DOHH2 (cell line): ENCODE measurements around the gene ELOVL7.

Experiments used
- H3F3A ChIP-seq: fragments of 200-600 bp; sonication (generic), shearing (Covaris generic); 2 replicates; pipeline ENCODE4 v1.6.0; 2016; ENCODE audit warnings: antibody characterized with exemption, mild to moderate bottlenecking; ENCODE audit not compliant: control insufficient read depth, insufficient read depth
- H3K27ac ChIP-seq: fragments of 200-600 bp; sonication (generic); 2 replicates; pipeline ENCODE4 v1.5.1; 2014; ENCODE audit warnings: low read depth, mild to moderate bottlenecking, low read length, moderate library complexity
- H3K27me3 ChIP-seq: fragments of 200-600 bp; sonication (generic); 2 replicates; pipeline ENCODE4 v1.6.1; 2014; ENCODE audit warnings: mild to moderate bottlenecking, low read length, mixed read lengths; ENCODE audit not compliant: control insufficient read depth
- H3K36me3 ChIP-seq: fragments of 200-600 bp; sonication (generic); 2 replicates; pipeline ENCODE4 v1.6.1; 2014; ENCODE audit warnings: mild to moderate bottlenecking, low read length, moderate library complexity, mixed read lengths; ENCODE audit not compliant: control insufficient read depth
- H3K4me1 ChIP-seq: fragments of 200-600 bp; sonication (generic); 2 replicates; pipeline ENCODE4 v1.6.1; 2014; ENCODE audit warnings: mild to moderate bottlenecking, low read length, mixed read lengths; ENCODE audit not compliant: control insufficient read depth
- H3K4me2 ChIP-seq: fragments of 200-600 bp; sonication (generic); 2 replicates; pipeline ENCODE4 v1.6.0; 2014; ENCODE audit warnings: mild to moderate bottlenecking, low read length, moderate library complexity
- H3K4me3 ChIP-seq: fragments of 200-600 bp; sonication (generic); 2 replicates; pipeline ENCODE4 v1.5.1; 2014; ENCODE audit warnings: mild to moderate bottlenecking, low read length, mixed read lengths
- H3K79me2 ChIP-seq: fragments of 200-600 bp; sonication (generic); 2 replicates; pipeline ENCODE4 v1.6.1; 2014; ENCODE audit warnings: mild to moderate bottlenecking, low read length, mixed read lengths; ENCODE audit not compliant: control insufficient read depth
- H3K9me2 ChIP-seq: fragments of 200-600 bp; sonication (generic); replicated peaks from 2 replicates; pipeline ENCODE4 v1.6.1; 2014; ENCODE audit warnings: mild to moderate bottlenecking, low read length, mixed read lengths; ENCODE audit not compliant: control insufficient read depth
- H3K9me3 ChIP-seq: fragments of 200-600 bp; sonication (generic); 2 replicates; pipeline ENCODE4 v1.6.1; 2014; ENCODE audit warnings: antibody characterized with exemption, low read length, mixed read lengths; ENCODE audit not compliant: control insufficient read depth, insufficient read depth
- H4K20me1 ChIP-seq: fragments of 200-600 bp; sonication (generic); 2 replicates; pipeline ENCODE4 v1.6.0; 2014; ENCODE audit warnings: low read depth, mild to moderate bottlenecking, antibody characterized with exemption, low read length, moderate library complexity; ENCODE audit not compliant: control insufficient read depth, insufficient read depth
- EZH2phosphoT487 ChIP-seq: fragments of 200-600 bp; sonication (generic); IDR thresholded peaks from 2 replicates; pipeline ENCODE4 v1.6.1; 2017; ENCODE audit warnings: borderline replicate concordance, mild to moderate bottlenecking, antibody characterized with exemption, low read length, moderate library complexity, mixed read lengths
- TF ChIP-seq, protein P1 (sequence below): fragments of 200-600 bp; sonication (generic); IDR thresholded peaks from one replicate; pipeline ENCODE4 v1.5.1; 2014; ENCODE audit warnings: antibody characterized with exemption, mild to moderate bottlenecking, low read depth, low read length; ENCODE audit not compliant: poor library complexity, severe bottlenecking

Gene ELOVL7

DNA sequence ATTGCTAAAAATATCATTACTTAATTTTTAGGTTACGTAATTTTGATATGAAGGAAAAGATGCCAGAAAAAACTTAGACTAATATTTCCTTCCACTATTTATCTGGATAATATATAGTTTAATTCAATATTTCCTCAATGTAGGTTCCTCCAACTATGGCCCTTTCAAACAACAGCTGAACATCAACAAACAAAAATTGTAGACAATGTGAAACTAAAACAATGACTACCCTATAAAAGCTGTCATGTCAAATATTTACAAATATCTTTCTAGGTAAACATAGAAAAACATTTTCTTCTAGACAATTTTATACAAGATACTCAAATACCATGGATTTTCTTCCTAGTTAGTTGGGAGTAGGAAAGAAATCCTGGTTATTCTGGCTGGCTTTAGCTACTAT is 16.9 kb downstream of the ELOVL7 start:
- no peaks in the 10 kb centered on the region for H4K20me1 ChIP-seq
- no peaks in the 10 kb centered on the region for H3K9me2 ChIP-seq
- peaks cover 3% of the 10 kb centered on the region; the same call in 1 of the 2 replicates for H3K27me3 ChIP-seq
- no peak overlapping the region for H3K4me2 ChIP-seq
- no peak overlapping the region for H3K4me3 ChIP-seq
- no peaks in the 10 kb centered on the region for H3F3A ChIP-seq
- no peak overlapping the region for H3K27ac ChIP-seq
- no peaks in the 10 kb centered on the region for H3K36me3 ChIP-seq
- no peaks in the 10 kb centered on the region for H3K79me2 ChIP-seq
- H3K4me1 ChIP-seq = no peaks in the 10 kb centered on the region
- no peaks in the 10 kb centered on the region for H3K9me3 ChIP-seq
- TF ChIP-seq EZH2phosphoT487 = no peak
- TF ChIP-seq, protein P1, sequence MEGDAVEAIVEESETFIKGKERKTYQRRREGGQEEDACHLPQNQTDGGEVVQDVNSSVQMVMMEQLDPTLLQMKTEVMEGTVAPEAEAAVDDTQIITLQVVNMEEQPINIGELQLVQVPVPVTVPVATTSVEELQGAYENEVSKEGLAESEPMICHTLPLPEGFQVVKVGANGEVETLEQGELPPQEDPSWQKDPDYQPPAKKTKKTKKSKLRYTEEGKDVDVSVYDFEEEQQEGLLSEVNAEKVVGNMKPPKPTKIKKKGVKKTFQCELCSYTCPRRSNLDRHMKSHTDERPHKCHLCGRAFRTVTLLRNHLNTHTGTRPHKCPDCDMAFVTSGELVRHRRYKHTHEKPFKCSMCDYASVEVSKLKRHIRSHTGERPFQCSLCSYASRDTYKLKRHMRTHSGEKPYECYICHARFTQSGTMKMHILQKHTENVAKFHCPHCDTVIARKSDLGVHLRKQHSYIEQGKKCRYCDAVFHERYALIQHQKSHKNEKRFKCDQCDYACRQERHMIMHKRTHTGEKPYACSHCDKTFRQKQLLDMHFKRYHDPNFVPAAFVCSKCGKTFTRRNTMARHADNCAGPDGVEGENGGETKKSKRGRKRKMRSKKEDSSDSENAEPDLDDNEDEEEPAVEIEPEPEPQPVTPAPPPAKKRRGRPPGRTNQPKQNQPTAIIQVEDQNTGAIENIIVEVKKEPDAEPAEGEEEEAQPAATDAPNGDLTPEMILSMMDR = no peak

DNA sequence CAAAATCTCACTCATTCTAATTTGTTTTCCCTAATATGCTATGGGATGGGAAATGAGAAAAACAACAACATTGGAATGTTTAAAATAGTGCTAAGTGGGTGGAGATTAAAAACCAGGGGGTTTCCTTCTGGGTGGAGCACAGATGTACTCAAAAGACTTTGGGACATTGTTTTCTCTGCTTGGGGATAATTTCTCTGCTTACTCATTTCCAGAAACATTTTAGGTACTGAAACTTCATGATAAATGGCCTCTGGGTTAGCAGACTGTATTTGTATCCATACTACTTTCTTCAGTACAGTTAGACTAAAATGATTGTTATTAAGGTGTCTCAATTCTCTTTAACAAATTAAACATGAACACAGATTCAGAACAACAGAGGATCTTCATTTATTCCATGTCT is 17.4 kb downstream of the ELOVL7 start:
- Histone ChIP-seq H3K27me3 (peaks cover 3% of the 10 kb centered on the region; the same call in 1 of the 2 replicates), H3K9me3 (no peaks in the 10 kb centered on the region), H3K27ac (no peak overlapping the region), H3K36me3 (no peaks in the 10 kb centered on the region), H3K79me2 (no peaks in the 10 kb centered on the region), H3F3A (no peaks in the 10 kb centered on the region), H3K9me2 (no peaks in the 10 kb centered on the region), H4K20me1 (no peaks in the 10 kb centered on the region), H3K4me1 (no peaks in the 10 kb centered on the region), H3K4me3 (no peak overlapping the region), H3K4me2 (no peak overlapping the region)
- TF ChIP-seq EZH2phosphoT487 = no peak
- TF ChIP-seq, protein P1 = no peak

DNA sequence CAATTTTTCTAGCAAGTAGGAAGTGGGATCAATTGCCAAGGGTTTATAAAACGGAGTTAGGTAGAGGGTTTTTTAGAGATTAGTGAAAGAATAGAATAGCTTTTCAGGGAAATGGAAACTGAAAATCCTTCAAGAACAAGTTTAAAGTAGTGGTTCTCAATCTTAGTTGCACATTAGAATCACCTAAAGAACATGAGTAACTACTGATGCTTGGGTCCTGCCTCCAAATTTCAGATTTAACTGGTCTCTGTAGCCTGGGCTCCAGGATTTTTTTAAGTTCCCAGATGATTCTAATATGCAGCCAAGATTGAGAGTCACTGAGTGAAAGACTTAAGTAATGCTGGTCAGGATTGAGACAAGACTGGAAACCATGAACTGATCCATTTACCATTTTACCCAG is 20.5 kb downstream of the ELOVL7 start:
- TF ChIP-seq, protein P1 = no peak
- no peak for TF ChIP-seq EZH2phosphoT487
- Histone ChIP-seq H3K27me3 (peaks cover 3% of the 10 kb centered on the region; the same call in 1 of the 2 replicates), H3K4me3 (no peak overlapping the region), H3K27ac (no peak overlapping the region), H3K36me3 (no peaks in the 10 kb centered on the region), H4K20me1 (no peaks in the 10 kb centered on the region), H3K79me2 (no peaks in the 10 kb centered on the region), H3K4me2 (no peak overlapping the region), H3F3A (no peaks in the 10 kb centered on the region), H3K9me3 (no peaks in the 10 kb centered on the region), H3K9me2 (no peaks in the 10 kb centered on the region), H3K4me1 (no peaks in the 10 kb centered on the region)

DNA sequence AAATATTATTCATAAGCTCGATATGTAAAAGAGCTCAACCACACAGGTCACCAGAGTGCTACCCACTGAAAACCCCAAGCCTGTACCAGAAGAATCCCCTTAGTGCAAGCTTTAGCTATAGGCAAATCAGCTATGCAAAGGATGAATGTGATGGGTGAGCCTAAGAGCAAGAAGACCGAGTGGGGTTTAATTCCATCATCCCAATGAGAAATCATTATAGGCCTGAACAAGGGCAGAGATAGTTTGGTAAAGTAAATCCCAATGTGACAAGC is 21.8 kb downstream of the ELOVL7 start:
- no peaks in the 10 kb centered on the region for H3K9me3 ChIP-seq
- TF ChIP-seq EZH2phosphoT487 = no peak
- TF ChIP-seq, protein P1 = no peak
- H3K9me2 ChIP-seq = no peaks in the 10 kb centered on the region
- no peaks in the 10 kb centered on the region for H3K36me3 ChIP-seq
- H3K4me2 ChIP-seq = no peak overlapping the region
- H3K27me3 ChIP-seq = no peaks in the 10 kb centered on the region
- no peaks in the 10 kb centered on the region for H3K4me1 ChIP-seq
- H3F3A ChIP-seq = no peaks in the 10 kb centered on the region
- no peak overlapping the region for H3K4me3 ChIP-seq
- H3K27ac ChIP-seq = no peak overlapping the region
- H3K79me2 ChIP-seq = no peaks in the 10 kb centered on the region
- H4K20me1 ChIP-seq = no peaks in the 10 kb centered on the region
